ENCODE results near the gene AIFM2. TPM values are rescaled to one million over a fixed set of nuclear protein-coding genes. Genes with fewer than 3 reads are reported as not detected.

AIFM2 gene
- polyA plus RNA-seq, 3 donors, result 0.28 to 2.1 (median 0.41) TPM

DNA sequence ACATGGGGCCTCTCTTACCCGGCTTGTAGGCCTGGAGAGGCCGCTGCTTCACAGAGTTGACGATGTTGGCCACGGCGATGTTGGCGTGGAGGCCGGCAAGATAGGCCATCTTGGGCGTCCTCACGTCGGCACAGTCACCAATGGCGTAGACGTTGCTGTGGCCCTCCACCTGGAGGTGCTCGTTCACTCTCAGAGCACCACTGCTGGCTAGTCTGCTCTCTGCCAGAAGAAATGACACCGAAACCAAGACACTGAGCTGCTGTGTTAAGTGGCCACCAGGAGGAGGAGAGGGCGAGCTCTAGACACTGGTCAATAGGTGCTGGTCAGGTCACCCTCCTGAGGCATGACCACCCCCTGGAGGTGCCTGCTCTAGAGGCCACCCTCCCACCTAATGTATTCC is 17.7 kb downstream of the AIFM2 start:
- TF ChIP-seq, protein P1, sequence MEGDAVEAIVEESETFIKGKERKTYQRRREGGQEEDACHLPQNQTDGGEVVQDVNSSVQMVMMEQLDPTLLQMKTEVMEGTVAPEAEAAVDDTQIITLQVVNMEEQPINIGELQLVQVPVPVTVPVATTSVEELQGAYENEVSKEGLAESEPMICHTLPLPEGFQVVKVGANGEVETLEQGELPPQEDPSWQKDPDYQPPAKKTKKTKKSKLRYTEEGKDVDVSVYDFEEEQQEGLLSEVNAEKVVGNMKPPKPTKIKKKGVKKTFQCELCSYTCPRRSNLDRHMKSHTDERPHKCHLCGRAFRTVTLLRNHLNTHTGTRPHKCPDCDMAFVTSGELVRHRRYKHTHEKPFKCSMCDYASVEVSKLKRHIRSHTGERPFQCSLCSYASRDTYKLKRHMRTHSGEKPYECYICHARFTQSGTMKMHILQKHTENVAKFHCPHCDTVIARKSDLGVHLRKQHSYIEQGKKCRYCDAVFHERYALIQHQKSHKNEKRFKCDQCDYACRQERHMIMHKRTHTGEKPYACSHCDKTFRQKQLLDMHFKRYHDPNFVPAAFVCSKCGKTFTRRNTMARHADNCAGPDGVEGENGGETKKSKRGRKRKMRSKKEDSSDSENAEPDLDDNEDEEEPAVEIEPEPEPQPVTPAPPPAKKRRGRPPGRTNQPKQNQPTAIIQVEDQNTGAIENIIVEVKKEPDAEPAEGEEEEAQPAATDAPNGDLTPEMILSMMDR (IDR thresholded peaks at IDR 0.05), result no peak
- no peak overlapping the region for H3K4me3 Mint-ChIP-seq
- H3K36me3 ChIP-seq (replicated peaks in 1 of 2; ENCODE audit: control insufficient read depth in 1 of 2, insufficient read depth in 2 of 2, low read length in 2 of 2), result no peaks in the 10 kb centered on the region
- peaks cover 0 to 6% of the 10 kb centered on the region in 2 donors for H3K4me1 ChIP-seq (ENCODE audit: control insufficient read depth in 1 of 2, insufficient read depth in 2 of 2, low read length in 2 of 2)
- 98% methylated on average over 12 of the region's 15 CpGs for WGBS (ENCODE audit: insufficient coverage)
- H2AFZ ChIP-seq (ENCODE audit: insufficient read depth, low read depth, low read length, poor library complexity, severe bottlenecking), result no peak overlapping the region
- DNase-seq, result no peak
- no peaks in the 10 kb centered on the region for H3K79me2 ChIP-seq (ENCODE audit: insufficient read depth, low read length)
- no peaks in the 10 kb centered on the region for H4K20me1 ChIP-seq (ENCODE audit: insufficient read depth, low read length)
- peaks cover 14% of the 10 kb centered on the region for H3K4me1 Mint-ChIP-seq
- H3K4me2 ChIP-seq (replicated peaks; ENCODE audit: extremely low read depth, low read length, poor library complexity, severe bottlenecking), result no peak overlapping the region
- intact Hi-C loops (cut with micrococcal nuclease), result no loop called here
- no peaks in the 10 kb centered on the region for H3K9me3 ChIP-seq (replicated peaks in 1 of 2; ENCODE audit: control insufficient read depth in 1 of 2, insufficient read depth in 1 of 2, low read length in 2 of 2)
- peaks cover 0 to 4% (median 1%) of the 10 kb centered on the region in 3 donors for H3K27me3 Mint-ChIP-seq (ENCODE audit: low read depth in 3 of 3)
- H3K36me3 Mint-ChIP-seq, result peaks cover 11 to 25% of the 10 kb centered on the region in 2 donors
- H3K9ac ChIP-seq (ENCODE audit: insufficient read depth, low read length, poor library complexity, severe bottlenecking), result no peak overlapping the region
- H3K27ac Mint-ChIP-seq, result no peak overlapping the region
- H3K27me3 ChIP-seq (ENCODE audit: control insufficient read depth in 2 of 2, insufficient read depth in 2 of 2, low read length in 2 of 2), result no peaks in the 10 kb centered on the region
- H3K27ac ChIP-seq (ENCODE audit: low read depth in 1 of 2, low read length in 2 of 2), result no peak overlapping the region
- H3K9me3 Mint-ChIP-seq, result peaks cover 0 to 2% (median 0%) of the 10 kb centered on the region in 7 donors
- H3K4me3 ChIP-seq (replicated peaks in 1 of 3; ENCODE audit: low read depth in 2 of 3, low read length in 3 of 3), result no peak overlapping the region

DNA sequence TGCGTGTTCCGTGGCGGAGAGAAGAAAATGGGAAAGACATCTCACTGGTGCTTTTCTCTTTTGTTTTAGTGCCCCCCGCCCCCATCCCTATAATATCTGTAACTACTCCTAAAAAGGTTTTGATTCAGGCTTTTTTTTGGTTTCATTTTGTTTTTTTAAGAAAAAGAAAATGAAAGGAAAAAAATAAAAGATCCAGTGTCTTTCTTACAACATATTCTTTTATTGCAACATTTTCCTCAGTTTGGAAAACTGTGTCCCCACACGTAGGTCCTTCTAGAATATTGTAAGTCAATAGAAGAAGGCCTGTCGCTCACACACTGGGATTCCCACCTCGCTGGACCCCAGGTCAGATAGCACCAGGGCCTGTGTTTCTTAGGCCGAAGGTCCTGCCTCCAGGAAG is 20.6 kb downstream of the AIFM2 start:
- no peaks in the 10 kb centered on the region for H3K9me3 ChIP-seq (replicated peaks in 1 of 2; ENCODE audit: control insufficient read depth in 1 of 2, insufficient read depth in 1 of 2, low read length in 2 of 2)
- DNase-seq, result no peak
- no peaks in the 10 kb centered on the region for H3K36me3 ChIP-seq (replicated peaks in 1 of 2; ENCODE audit: control insufficient read depth in 1 of 2, insufficient read depth in 2 of 2, low read length in 2 of 2)
- Mint-ChIP-seq H3K4me1 (peaks cover 14% of the 10 kb centered on the region), H3K4me3 (peak overlapping the region in 1 of 2 donors; percentile 11), H3K27ac (peak overlapping the region in 2 of 7 donors; percentile 58 to 77), H3K36me3 (peaks cover 7 to 30% of the 10 kb centered on the region in 2 donors), H3K9me3 (peaks cover 0 to 1% (median 0%) of the 10 kb centered on the region in 7 donors), H3K27me3 (ENCODE audit: low read depth in 3 of 3) (peaks cover 0 to 1% (median 1%) of the 10 kb centered on the region in 3 donors)
- TF ChIP-seq, protein P1 (IDR thresholded peaks at IDR 0.05), result no peak
- no peaks in the 10 kb centered on the region for H4K20me1 ChIP-seq (ENCODE audit: insufficient read depth, low read length)
- H3K4me2 ChIP-seq (replicated peaks; ENCODE audit: extremely low read depth, low read length, poor library complexity, severe bottlenecking), result no peak overlapping the region
- no peak overlapping the region for H3K9ac ChIP-seq (ENCODE audit: insufficient read depth, low read length, poor library complexity, severe bottlenecking)
- 80% methylated on average over 1 of the region's 8 CpGs for WGBS (ENCODE audit: insufficient coverage)
- peaks cover 0 to 6% of the 10 kb centered on the region in 2 donors for H3K4me1 ChIP-seq (ENCODE audit: control insufficient read depth in 1 of 2, insufficient read depth in 2 of 2, low read length in 2 of 2)
- no peak overlapping the region for H2AFZ ChIP-seq (ENCODE audit: insufficient read depth, low read depth, low read length, poor library complexity, severe bottlenecking)
- H3K79me2 ChIP-seq (ENCODE audit: insufficient read depth, low read length), result no peaks in the 10 kb centered on the region
- H3K27ac ChIP-seq (ENCODE audit: low read depth in 1 of 2, low read length in 2 of 2), result peak overlapping the region in 1 of 2 donors; percentile 31
- no peak overlapping the region for H3K4me3 ChIP-seq (replicated peaks in 1 of 3; ENCODE audit: low read depth in 2 of 3, low read length in 3 of 3)
- intact Hi-C loops (cut with micrococcal nuclease), result no loop called here
- H3K27me3 ChIP-seq (ENCODE audit: control insufficient read depth in 2 of 2, insufficient read depth in 2 of 2, low read length in 2 of 2), result no peaks in the 10 kb centered on the region
